H9 (cell line): Measurements from ENCODE around the gene DSTYK. TPM values are rescaled to one million over a fixed set of nuclear protein-coding genes. Genes with fewer than 3 reads are reported as not detected.

Source experiments
- DNase-seq: peaks from one replicate; pipeline ENCODE4 v3.0.0-alpha.2; 2017
- H2AFZ ChIP-seq: one replicate; pipeline ENCODE4 v1.6.1; 2013; ENCODE audit warnings: mild to moderate bottlenecking, low read length, control low read depth, moderate library complexity
- H2AK5ac ChIP-seq: 2 replicates; pipeline ENCODE4 v1.6.1; 2013; ENCODE audit warnings: low read length, control low read depth, mixed read lengths; ENCODE audit not compliant: insufficient read length
- H2BK120ac ChIP-seq: one replicate; pipeline ENCODE4 v1.6.1; 2013; ENCODE audit warnings: low read depth, mild to moderate bottlenecking, low read length, control low read depth, inconsistent platforms; ENCODE audit not compliant: poor library complexity, severe bottlenecking
- H2BK12ac ChIP-seq: 2 replicates; pipeline ENCODE4 v1.6.1; 2013; ENCODE audit warnings: low read length, control low read depth, mixed read lengths, low read depth; ENCODE audit not compliant: insufficient read length
- H2BK15ac ChIP-seq: 2 replicates; pipeline ENCODE4 v1.6.1; 2013; ENCODE audit warnings: low read depth, low read length, control low read depth
- H2BK20ac ChIP-seq: one replicate; pipeline ENCODE4 v1.6.1; 2013; ENCODE audit warnings: low read depth, mild to moderate bottlenecking, low read length, control low read depth, inconsistent platforms; ENCODE audit not compliant: poor library complexity, severe bottlenecking
- H2BK5ac ChIP-seq: 2 replicates; pipeline ENCODE4 v1.6.1; 2013; ENCODE audit warnings: low read length, control low read depth, mixed read lengths; ENCODE audit not compliant: insufficient read length
- H3K14ac ChIP-seq: 2 replicates; pipeline ENCODE4 v1.6.1; 2013; ENCODE audit warnings: low read length, control low read depth; ENCODE audit not compliant: insufficient read depth
- H3K18ac ChIP-seq: 2 replicates; pipeline ENCODE4 v1.6.1; 2013; ENCODE audit warnings: low read depth, mild to moderate bottlenecking, mixed read lengths, low read length, control low read depth; ENCODE audit not compliant: insufficient read length
- H3K23ac ChIP-seq: 2 replicates; pipeline ENCODE4 v1.6.1; 2013; ENCODE audit warnings: low read length, control low read depth, mixed read lengths, low read depth; ENCODE audit not compliant: insufficient read length
- H3K23me2 ChIP-seq: 2 replicates; pipeline ENCODE4 v1.6.1; 2013; ENCODE audit warnings: low read depth, mild to moderate bottlenecking, mixed read lengths, low read length, control low read depth; ENCODE audit not compliant: insufficient read length, poor library complexity, severe bottlenecking
- H3K27ac ChIP-seq: 2 replicates; pipeline ENCODE4 v1.5.1; 2013; ENCODE audit warnings: low read length, control low read depth, mixed read lengths, low read depth; ENCODE audit not compliant: insufficient read length
- H3K27me3 ChIP-seq: 2 replicates; pipeline ENCODE4 v1.6.1; 2013; ENCODE audit warnings: low read length, control low read depth, inconsistent platforms; ENCODE audit not compliant: insufficient read depth
- H3K4ac ChIP-seq: 2 replicates; pipeline ENCODE4 v1.6.1; 2013; ENCODE audit warnings: low read depth, mild to moderate bottlenecking, control low read depth, inconsistent platforms, low read length, moderate library complexity
- H3K4me1 ChIP-seq: 2 replicates; pipeline ENCODE4 v1.6.1; 2013; ENCODE audit warnings: low read length, control low read depth, inconsistent platforms; ENCODE audit not compliant: insufficient read depth
- H3K4me2 ChIP-seq: 2 replicates; pipeline ENCODE4 v1.6.1; 2013; ENCODE audit warnings: low read length, control low read depth, mixed read lengths; ENCODE audit not compliant: insufficient read length, insufficient read depth
- H3K56ac ChIP-seq: 2 replicates; pipeline ENCODE4 v1.6.1; 2013; ENCODE audit warnings: low read depth, mild to moderate bottlenecking, mixed read lengths, low read length, control low read depth; ENCODE audit not compliant: insufficient read length
- H3K79me1 ChIP-seq: 2 replicates; pipeline ENCODE4 v1.6.1; 2013; ENCODE audit warnings: low read depth, mild to moderate bottlenecking, moderate library complexity, low read length, control low read depth, inconsistent platforms; ENCODE audit not compliant: insufficient read depth, poor library complexity, severe bottlenecking
- H3K79me2 ChIP-seq: 2 replicates; pipeline ENCODE4 v1.6.1; 2013; ENCODE audit warnings: low read length, control low read depth, inconsistent platforms; ENCODE audit not compliant: insufficient read depth
- H3K9ac ChIP-seq: 2 replicates; pipeline ENCODE4 v1.6.1; 2013; ENCODE audit warnings: low read length, control low read depth, mixed read lengths; ENCODE audit not compliant: insufficient read length; ENCODE audit errors: extremely low read depth
- H3K9me3 ChIP-seq: one replicate; pipeline ENCODE4 v1.6.1; 2013; ENCODE audit warnings: low read depth, low read length, inconsistent platforms; ENCODE audit not compliant: control insufficient read depth
- H3T11ph ChIP-seq: one replicate; pipeline ENCODE4 v1.6.1; 2013; ENCODE audit warnings: mild to moderate bottlenecking, low read length, control low read depth, inconsistent platforms
- H4K20me1 ChIP-seq: one replicate; pipeline ENCODE4 v1.6.1; 2013; ENCODE audit not compliant: control insufficient read depth, insufficient read length, insufficient read depth
- H4K5ac ChIP-seq: 2 replicates; pipeline ENCODE4 v1.6.1; 2013; ENCODE audit warnings: low read depth, mild to moderate bottlenecking, mixed read lengths, low read length, control low read depth; ENCODE audit not compliant: insufficient read length
- H4K8ac ChIP-seq: replicated peaks from 2 replicates; pipeline ENCODE4 v1.6.1; 2013; ENCODE audit warnings: low read length, control low read depth, mixed read lengths, low read depth; ENCODE audit not compliant: insufficient read length
- H4K91ac ChIP-seq: 2 replicates; pipeline ENCODE4 v1.6.1; 2013; ENCODE audit warnings: low read depth, mild to moderate bottlenecking, moderate library complexity, mixed read lengths, low read length, control low read depth; ENCODE audit not compliant: insufficient read length
- H3K27ac Mint-ChIP-seq, 3 experiments: 2 replicates in 2 of 3; 3 replicates in 1 of 3; pipeline ENCODE4 v1.8.0; 2020 to 2021; ENCODE audit warnings: mixed read lengths in 3 of 3, mild to moderate bottlenecking in 1 of 3, moderate library complexity in 1 of 3
- H3K27me3 Mint-ChIP-seq: 2 replicates; pipeline ENCODE4 v1.8.0; 2021; ENCODE audit warnings: low read depth, mild to moderate bottlenecking, moderate library complexity, mixed read lengths
- H3K36me3 Mint-ChIP-seq, 3 experiments: 2 replicates in 2 of 3; 3 replicates in 1 of 3; pipeline ENCODE4 v1.8.0; 2020 to 2021; ENCODE audit warnings: low read depth in 3 of 3, mixed read lengths in 3 of 3; ENCODE audit not compliant: insufficient read depth in 1 of 3
- H3K4me1 Mint-ChIP-seq, 2 experiments: 2 replicates each; pipeline ENCODE4 v1.8.0; 2020; ENCODE audit warnings: mixed read lengths in 2 of 2
- H3K4me3 Mint-ChIP-seq, 2 experiments: 2 replicates in 1 of 2; 3 replicates in 1 of 2; pipeline ENCODE4 v1.8.0; 2020 to 2021; ENCODE audit warnings: mild to moderate bottlenecking in 2 of 2, mixed read lengths in 2 of 2, moderate library complexity in 1 of 2
- H3K9me3 Mint-ChIP-seq, 2 experiments: 2 replicates in 1 of 2; 3 replicates in 1 of 2; pipeline ENCODE4 v1.8.0; 2020; ENCODE audit warnings: mild to moderate bottlenecking in 2 of 2, mixed read lengths in 2 of 2, moderate library complexity in 1 of 2
- WGBS: extraction: QIAGEN DNeasy Blood & Tissue Kit; methylation state at CpG from one replicate; pipeline ENCODE4 v1.1.7; 2013; ENCODE audit warnings: missing lambda C conversion rate, low lambda C conversion rate, mixed read lengths; ENCODE audit not compliant: insufficient read length; ENCODE audit errors: extremely low coverage; 5-methylcytosine and 5-hydroxymethylcytosine counted together
- total RNA-seq: library from RNA; stranded (reverse); gene quantifications from 2 replicates; pipeline ENCODE4 v1.2.1, GENCODE V29; 2021
- TF ChIP-seq, protein P1 (sequence below): fragments of 200-600 bp; sonication (generic); conservative IDR thresholded peaks from 3 replicates; pipeline ENCODE4 v1.8.0; 2021; ENCODE audit warnings: antibody characterized with exemption, mild to moderate bottlenecking

The DSTYK gene
- total RNA-seq, 1 experiment from 2014 or later = 8.5 TPM

DNA sequence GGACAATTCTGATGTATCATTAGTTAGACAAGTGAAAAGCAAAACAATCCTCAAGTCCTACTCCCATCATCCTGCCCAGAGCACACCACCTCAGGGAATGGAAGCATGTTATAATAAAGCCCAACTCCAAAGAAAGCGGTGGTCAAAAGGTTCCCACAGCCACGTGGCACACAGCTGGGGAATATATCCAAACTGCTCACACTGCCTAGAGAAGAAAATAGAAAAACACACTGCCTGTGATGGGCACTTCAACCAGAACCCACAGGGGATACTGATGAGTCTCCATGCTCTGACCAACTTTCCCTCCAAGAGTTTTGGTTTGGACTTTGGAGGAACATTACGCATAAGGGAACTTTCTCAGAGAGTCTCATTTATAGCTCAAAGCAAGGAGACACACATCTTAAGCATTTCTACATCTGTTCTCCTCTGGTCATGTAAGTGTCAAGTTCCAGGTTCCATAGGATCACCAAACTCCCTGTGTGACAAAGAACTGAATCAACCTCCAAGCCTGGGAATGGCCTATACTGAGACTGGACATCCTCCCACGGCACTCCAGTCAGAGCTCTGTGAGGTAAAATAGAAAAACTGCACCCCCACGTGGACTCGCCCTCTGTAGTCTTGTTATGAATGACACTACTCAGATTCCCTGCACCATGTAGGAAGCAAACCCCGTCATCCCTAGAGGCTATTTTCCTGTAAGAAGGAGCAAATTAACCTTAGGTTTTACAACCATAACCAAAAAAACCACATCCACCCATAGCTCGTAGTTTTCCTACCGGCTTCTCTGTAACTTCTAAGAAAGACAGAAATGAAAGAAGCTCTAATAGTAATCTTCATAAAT is 12.2 kb downstream of the DSTYK start:
- H3K9me3 ChIP-seq = no peaks in the 10 kb centered on the region
- no peak overlapping the region for H3K56ac ChIP-seq

More for the DNA sequence above, 12.2 kb downstream of the DSTYK start:
- H2BK12ac ChIP-seq = no peak overlapping the region
- H3K27me3 Mint-ChIP-seq = no peaks in the 10 kb centered on the region; the same call in 1 of the 2 replicates
- no peak overlapping the region for H3T11ph ChIP-seq
- no peak overlapping the region for H3K27ac ChIP-seq
- H3K23ac ChIP-seq = no peak overlapping the region
- H4K20me1 ChIP-seq = no peaks in the 10 kb centered on the region
- H4K91ac ChIP-seq = no peak overlapping the region
- peaks cover 11% of the 10 kb centered on the region; the same call in 1 of the 2 replicates for H3K4me1 ChIP-seq
- no peak overlapping the region for H3K4ac ChIP-seq
- H3K27ac Mint-ChIP-seq = peak overlapping the region in 2 of 3 experiments; percentile 10 to 56; a peak in 2 of 7 replicates
- no peak overlapping the region for H2BK5ac ChIP-seq
- peaks cover 19 to 46% of the 10 kb centered on the region in 2 experiments for H3K4me1 Mint-ChIP-seq
- peaks cover 3% of the 10 kb centered on the region for H3K79me1 ChIP-seq
- no peak overlapping the region for H3K9ac ChIP-seq
- H3K36me3 Mint-ChIP-seq = peaks cover 0 to 2% (median 0%) of the 10 kb centered on the region in 3 experiments; a peak in 1 of 7 replicates
- H3K79me2 ChIP-seq = peaks cover 3% of the 10 kb centered on the region; the same call in 1 of the 2 replicates
- no peak overlapping the region for H4K5ac ChIP-seq
- H3K4me2 ChIP-seq = no peak overlapping the region
- H3K14ac ChIP-seq = no peak overlapping the region
- H3K27me3 ChIP-seq = no peaks in the 10 kb centered on the region
- H2AFZ ChIP-seq = no peak overlapping the region
- H3K4me3 Mint-ChIP-seq = no peak overlapping the region; a peak in 1 of 5 replicates
- TF ChIP-seq, protein P1, sequence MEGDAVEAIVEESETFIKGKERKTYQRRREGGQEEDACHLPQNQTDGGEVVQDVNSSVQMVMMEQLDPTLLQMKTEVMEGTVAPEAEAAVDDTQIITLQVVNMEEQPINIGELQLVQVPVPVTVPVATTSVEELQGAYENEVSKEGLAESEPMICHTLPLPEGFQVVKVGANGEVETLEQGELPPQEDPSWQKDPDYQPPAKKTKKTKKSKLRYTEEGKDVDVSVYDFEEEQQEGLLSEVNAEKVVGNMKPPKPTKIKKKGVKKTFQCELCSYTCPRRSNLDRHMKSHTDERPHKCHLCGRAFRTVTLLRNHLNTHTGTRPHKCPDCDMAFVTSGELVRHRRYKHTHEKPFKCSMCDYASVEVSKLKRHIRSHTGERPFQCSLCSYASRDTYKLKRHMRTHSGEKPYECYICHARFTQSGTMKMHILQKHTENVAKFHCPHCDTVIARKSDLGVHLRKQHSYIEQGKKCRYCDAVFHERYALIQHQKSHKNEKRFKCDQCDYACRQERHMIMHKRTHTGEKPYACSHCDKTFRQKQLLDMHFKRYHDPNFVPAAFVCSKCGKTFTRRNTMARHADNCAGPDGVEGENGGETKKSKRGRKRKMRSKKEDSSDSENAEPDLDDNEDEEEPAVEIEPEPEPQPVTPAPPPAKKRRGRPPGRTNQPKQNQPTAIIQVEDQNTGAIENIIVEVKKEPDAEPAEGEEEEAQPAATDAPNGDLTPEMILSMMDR = no peak
- H2AK5ac ChIP-seq = no peak overlapping the region
- no peaks in the 10 kb centered on the region for H3K23me2 ChIP-seq
- no peak overlapping the region for H4K8ac ChIP-seq
- no peak overlapping the region for H2BK120ac ChIP-seq
- no peak for DNase-seq
- H2BK20ac ChIP-seq = no peak overlapping the region
- no peak overlapping the region for H2BK15ac ChIP-seq
- no peaks in the 10 kb centered on the region for H3K9me3 Mint-ChIP-seq
- H3K18ac ChIP-seq = no peak overlapping the region
- WGBS = no CpG with 5 or more reads among the region's 9 CpGs
